Loucy (cell line): ENCODE measurements around the gene RFC4.

Source experiments
- H2AFZ ChIP-seq: fragments of 200-600 bp; sonication (generic); 2 replicates; pipeline ENCODE4 v1.6.0; 2016; ENCODE audit warnings: antibody characterized with exemption, mild to moderate bottlenecking, low read length, moderate library complexity
- H3F3A ChIP-seq: fragments of 200-600 bp; 2 replicates; pipeline ENCODE4 v1.6.0; 2016; ENCODE audit warnings: antibody characterized with exemption, low read depth, mild to moderate bottlenecking
- H3K27me3 ChIP-seq: fragments of 200-600 bp; sonication (generic); 2 replicates; pipeline ENCODE4 v1.6.1; 2014; ENCODE audit warnings: low read length, mild to moderate bottlenecking; ENCODE audit not compliant: insufficient read depth, poor library complexity, severe bottlenecking
- H3K36me3 ChIP-seq: fragments of 200-600 bp; sonication (generic); 2 replicates; pipeline ENCODE4 v1.6.1; 2016; ENCODE audit warnings: low read length; ENCODE audit not compliant: insufficient read depth
- H3K4me1 ChIP-seq: fragments of 200-600 bp; sonication (generic); 2 replicates; pipeline ENCODE4 v1.5.1; 2014; ENCODE audit warnings: low read length, mild to moderate bottlenecking; ENCODE audit not compliant: insufficient read depth, poor library complexity, severe bottlenecking
- H3K4me2 ChIP-seq: fragments of 200-600 bp; sonication (generic); 2 replicates; pipeline ENCODE4 v1.6.0; 2014; ENCODE audit warnings: antibody characterized with exemption, low read length, low read depth, mild to moderate bottlenecking; ENCODE audit not compliant: poor library complexity, severe bottlenecking
- H3K4me3 ChIP-seq: fragments of 200-600 bp; sonication (generic); 2 replicates; pipeline ENCODE4 v1.5.1; 2014; ENCODE audit warnings: low read length, mild to moderate bottlenecking, mixed read lengths; ENCODE audit not compliant: poor library complexity, severe bottlenecking
- H3K79me2 ChIP-seq: fragments of 200-600 bp; sonication (generic); 2 replicates; pipeline ENCODE4 v1.6.1; 2014; ENCODE audit warnings: low read length; ENCODE audit not compliant: insufficient read depth
- H3K9ac ChIP-seq: fragments of 200-600 bp; sonication (generic); 2 replicates; pipeline ENCODE4 v1.6.0; 2014; ENCODE audit warnings: mild to moderate bottlenecking, low read depth, low read length, moderate library complexity; ENCODE audit not compliant: poor library complexity, severe bottlenecking
- H3K9me2 ChIP-seq: fragments of 200-600 bp; sonication (generic); replicated peaks from 2 replicates; pipeline ENCODE4 v1.6.1; 2016; ENCODE audit warnings: low read depth, low read length, mixed read lengths
- H3K9me3 ChIP-seq: fragments of 200-600 bp; sonication (generic); 2 replicates; pipeline ENCODE4 v1.6.1; 2014; ENCODE audit warnings: mild to moderate bottlenecking, antibody characterized with exemption, low read length, low read depth; ENCODE audit not compliant: insufficient read depth
- H4K20me1 ChIP-seq: fragments of 200-600 bp; sonication (generic); 2 replicates; pipeline ENCODE4 v1.6.0; 2014; ENCODE audit warnings: antibody characterized with exemption, low read length, mild to moderate bottlenecking; ENCODE audit not compliant: insufficient read depth, poor library complexity, severe bottlenecking
- EZH2phosphoT487 ChIP-seq: fragments of 200-600 bp; IDR thresholded peaks from 2 replicates; pipeline ENCODE4 v1.6.1; 2018; ENCODE audit warnings: antibody characterized with exemption, mild to moderate bottlenecking, moderate library complexity, borderline replicate concordance
- TF ChIP-seq, protein P1 (sequence below): fragments of 200-600 bp; sonication (generic); conservative IDR thresholded peaks from 2 replicates; pipeline ENCODE4 v1.5.1; 2014; ENCODE audit warnings: mild to moderate bottlenecking, antibody characterized with exemption, low read length

Gene RFC4

DNA sequence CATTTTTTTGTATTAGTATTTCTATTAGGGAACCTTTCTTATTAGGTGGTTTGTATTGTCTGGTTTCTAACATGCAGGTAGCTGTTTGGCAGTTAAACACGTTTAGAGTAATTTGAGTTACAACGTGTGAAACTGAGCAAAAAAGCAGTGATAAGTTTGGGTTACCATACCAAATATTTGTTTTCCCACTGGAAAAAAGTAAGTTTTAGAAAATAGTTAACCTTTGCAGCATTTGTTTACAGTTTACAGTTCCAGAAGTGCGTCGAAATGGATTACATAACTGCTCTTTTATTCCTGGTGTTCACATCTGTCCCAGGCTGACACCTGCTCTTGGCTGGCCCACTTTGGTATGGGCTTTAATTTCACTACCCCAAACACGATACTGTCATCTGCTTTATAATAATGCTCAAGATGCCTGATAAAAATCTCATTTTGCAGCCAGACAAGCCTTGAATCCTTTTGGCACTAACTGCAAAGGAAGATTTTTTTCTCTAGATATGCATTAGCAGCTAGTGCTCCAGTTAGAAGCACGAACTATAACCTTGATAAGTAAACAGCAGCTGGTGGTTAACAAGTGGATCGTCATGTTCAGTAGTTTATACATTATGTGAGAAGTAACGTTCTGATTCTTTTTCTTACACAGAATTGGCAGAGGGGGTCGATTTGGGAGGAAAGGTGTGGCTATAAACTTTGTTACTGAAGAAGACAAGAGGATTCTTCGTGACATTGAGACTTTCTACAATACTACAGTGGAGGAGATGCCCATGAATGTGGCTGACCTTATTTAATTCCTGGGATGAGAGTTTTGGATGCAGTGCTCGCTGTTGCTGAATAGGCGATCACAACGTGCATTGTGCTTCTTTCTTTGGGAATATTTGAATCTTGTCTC, 17.6 kb downstream of the RFC4 start:
- Histone ChIP-seq H2AFZ (no peak overlapping the region), H3K9ac (peak overlapping the region; percentile 100), H3K4me3 (peak overlapping the region; percentile 83), H3K4me1 (peaks cover 43% of the 10 kb centered on the region), H3K36me3 (peaks cover 93% of the 10 kb centered on the region), H3K9me3 (no peaks in the 10 kb centered on the region), H3K9me2 (no peaks in the 10 kb centered on the region), H3K4me2 (peak overlapping the region; percentile 98), H3K79me2 (peaks cover 65% of the 10 kb centered on the region), H3F3A (peaks cover 58% of the 10 kb centered on the region), H3K27me3 (peaks cover 14% of the 10 kb centered on the region), H4K20me1 (peaks cover 79% of the 10 kb centered on the region)
- TF ChIP-seq, protein P1, sequence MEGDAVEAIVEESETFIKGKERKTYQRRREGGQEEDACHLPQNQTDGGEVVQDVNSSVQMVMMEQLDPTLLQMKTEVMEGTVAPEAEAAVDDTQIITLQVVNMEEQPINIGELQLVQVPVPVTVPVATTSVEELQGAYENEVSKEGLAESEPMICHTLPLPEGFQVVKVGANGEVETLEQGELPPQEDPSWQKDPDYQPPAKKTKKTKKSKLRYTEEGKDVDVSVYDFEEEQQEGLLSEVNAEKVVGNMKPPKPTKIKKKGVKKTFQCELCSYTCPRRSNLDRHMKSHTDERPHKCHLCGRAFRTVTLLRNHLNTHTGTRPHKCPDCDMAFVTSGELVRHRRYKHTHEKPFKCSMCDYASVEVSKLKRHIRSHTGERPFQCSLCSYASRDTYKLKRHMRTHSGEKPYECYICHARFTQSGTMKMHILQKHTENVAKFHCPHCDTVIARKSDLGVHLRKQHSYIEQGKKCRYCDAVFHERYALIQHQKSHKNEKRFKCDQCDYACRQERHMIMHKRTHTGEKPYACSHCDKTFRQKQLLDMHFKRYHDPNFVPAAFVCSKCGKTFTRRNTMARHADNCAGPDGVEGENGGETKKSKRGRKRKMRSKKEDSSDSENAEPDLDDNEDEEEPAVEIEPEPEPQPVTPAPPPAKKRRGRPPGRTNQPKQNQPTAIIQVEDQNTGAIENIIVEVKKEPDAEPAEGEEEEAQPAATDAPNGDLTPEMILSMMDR: no peak
- TF ChIP-seq EZH2phosphoT487: no peak

DNA sequence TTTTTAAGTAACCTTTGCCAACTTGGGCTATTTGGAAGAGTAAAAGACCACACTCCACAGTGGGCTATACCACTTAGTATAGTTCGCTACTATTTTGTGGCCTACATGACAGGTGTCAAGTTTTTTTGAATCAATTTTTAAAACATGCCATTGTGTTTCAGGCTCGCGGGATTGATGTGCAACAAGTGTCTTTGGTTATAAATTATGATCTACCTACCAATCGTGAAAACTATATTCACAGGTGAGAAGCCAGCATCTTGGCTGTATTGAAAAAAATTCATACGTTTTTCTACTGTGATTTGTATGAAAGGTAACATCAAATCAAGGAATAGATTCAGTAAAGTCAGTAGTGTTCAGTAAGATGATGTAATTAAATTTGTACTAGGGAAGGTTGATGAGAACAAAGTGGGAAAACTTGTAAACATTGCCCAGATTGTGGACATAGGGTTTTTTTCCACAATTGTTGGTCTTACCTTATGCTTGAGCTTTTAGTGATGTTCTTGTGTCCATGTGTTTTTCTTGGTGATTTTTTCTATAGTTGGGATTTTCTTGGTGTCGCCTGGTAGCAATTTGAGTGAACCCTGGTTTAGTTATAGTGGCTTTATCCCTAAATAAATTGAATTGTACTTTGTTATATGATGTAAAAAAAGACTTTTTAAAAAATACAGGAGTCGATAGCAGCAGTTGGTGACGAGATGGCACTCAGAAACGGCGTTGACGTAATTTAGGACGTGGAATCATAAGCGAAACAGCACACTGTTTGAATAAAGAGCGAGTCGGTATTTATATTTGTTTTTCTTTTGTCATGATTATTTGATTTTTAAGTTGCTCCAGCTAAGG, 18.4 kb downstream of the RFC4 start:
- Histone ChIP-seq H3K9me2 (no peaks in the 10 kb centered on the region), H3K4me3 (peak overlapping the region; percentile 83), H2AFZ (no peak overlapping the region), H3F3A (peaks cover 53% of the 10 kb centered on the region), H3K27me3 (peaks cover 17% of the 10 kb centered on the region), H4K20me1 (peaks cover 82% of the 10 kb centered on the region), H3K36me3 (peaks cover 90% of the 10 kb centered on the region), H3K9ac (peak overlapping the region; percentile 100), H3K4me1 (peaks cover 43% of the 10 kb centered on the region), H3K9me3 (no peaks in the 10 kb centered on the region), H3K4me2 (peak overlapping the region; percentile 98), H3K79me2 (peaks cover 70% of the 10 kb centered on the region)
- TF ChIP-seq, protein P1: no peak

DNA sequence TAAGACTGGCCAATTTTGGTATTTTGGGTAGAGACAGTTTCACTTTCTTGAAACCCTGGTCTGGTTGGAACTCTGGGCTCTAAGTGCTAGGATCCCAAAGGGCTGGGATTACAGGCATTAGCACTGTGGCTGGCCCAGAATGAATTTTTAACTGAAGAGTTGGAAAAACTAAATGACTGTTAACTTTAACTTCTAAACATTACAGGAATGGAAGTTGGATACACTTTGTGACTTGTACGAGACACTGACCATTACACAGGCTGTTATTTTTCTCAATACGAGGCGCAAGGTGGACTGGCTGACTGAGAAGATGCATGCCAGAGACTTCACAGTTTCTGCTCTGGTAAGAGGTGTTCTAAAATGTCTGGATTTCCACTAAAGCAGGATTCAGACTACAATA, 19.4 kb downstream of the RFC4 start:
- H3F3A ChIP-seq: peaks cover 44% of the 10 kb centered on the region
- peaks cover 83% of the 10 kb centered on the region for H3K36me3 ChIP-seq
- peak overlapping the region; percentile 100 for H3K9ac ChIP-seq
- no peaks in the 10 kb centered on the region for H3K9me2 ChIP-seq
- peaks cover 82% of the 10 kb centered on the region for H4K20me1 ChIP-seq
- peak overlapping the region; percentile 98 for H3K4me2 ChIP-seq
- peaks cover 43% of the 10 kb centered on the region for H3K4me1 ChIP-seq
- TF ChIP-seq, protein P1: no peak
- TF ChIP-seq EZH2phosphoT487: no peak
- peaks cover 76% of the 10 kb centered on the region for H3K79me2 ChIP-seq
- H2AFZ ChIP-seq: no peak overlapping the region
- peak overlapping the region; percentile 83 for H3K4me3 ChIP-seq
- H3K27me3 ChIP-seq: peaks cover 17% of the 10 kb centered on the region
- no peaks in the 10 kb centered on the region for H3K9me3 ChIP-seq
